IPS-NIHi7 (cell line): ENCODE data around the gene COL28A1.

Source experiments
- DNase-seq: peaks from one replicate; pipeline ENCODE4 v3.0.0; 2012; ENCODE audit warnings: mixed read lengths; ENCODE audit errors: extremely low spot score

COL28A1 gene

GRCh38 chr7:7330997-7331396, 204.7 kb downstream of the COL28A1 start:
- DNase-seq, result peak; percentile 31

GRCh38 chr7:7329326-7329725, 206.3 kb downstream of the COL28A1 start:
- DNase-seq, result no peak

GRCh38 chr7:7327423-7327822, 208.2 kb downstream of the COL28A1 start:
- no peak for DNase-seq

GRCh38 chr7:7324698-7325097, 211.0 kb downstream of the COL28A1 start:
- no peak for DNase-seq

GRCh38 chr7:7323921-7324320, 211.8 kb downstream of the COL28A1 start:
- DNase-seq, result no peak

- DNase-seq, result peak; percentile 18
Measured at GRCh38 chr7:7323352-7323751, 212.3 kb downstream of the COL28A1 start.

- DNase-seq, result no peak
Measured at GRCh38 chr7:7321681-7322080, 214.0 kb downstream of the COL28A1 start.

- no peak for DNase-seq
Measured at GRCh38 chr7:7318601-7319000, 217.1 kb downstream of the COL28A1 start.

GRCh38 chr7:7317850-7318249, 217.8 kb downstream of the COL28A1 start:
- DNase-seq, result no peak

- no peak for DNase-seq
Measured at GRCh38 chr7:7315851-7316250, 219.8 kb downstream of the COL28A1 start.

- DNase-seq, result no peak
Measured at GRCh38 chr7:7312323-7312722, 223.3 kb downstream of the COL28A1 start.

GRCh38 chr7:7311001-7311400, 224.7 kb downstream of the COL28A1 start:
- DNase-seq, result no peak

GRCh38 chr7:7309203-7309602, 226.5 kb downstream of the COL28A1 start:
- DNase-seq, result no peak
